ENCODE results near the gene MMEL1.
"Not testable (repeated sequence)": the region's sequence is repeated elsewhere in the genome, so short reads cannot be mapped to it uniquely, and the experiment has no call there.

The MMEL1 gene

GRCh38 chr1:2556277-2556677 lies 76.5 kb downstream of the MMEL1 start, which contains the start of gene TNFRSF14:
Gene TNFRSF14, plus strand, starts transcription at chr1:2556371. Its CDS starts 294 bp downstream, at chr1:2556665.
- peak; percentile 57 for DNase-seq

- peak; percentile 73 for DNase-seq
These were observed 77.1 kb downstream of the MMEL1 start for GRCh38 chr1:2555634-2556276.

GRCh38 chr1:2554621-2555387 lies 78.0 kb downstream of the MMEL1 start:
- DNase-seq: peak; percentile 40

GRCh38 chr1:2553871-2554620 lies 78.8 kb downstream of the MMEL1 start:
- no peak for DNase-seq

- not testable (repeated sequence) for DNase-seq
These were observed 79.7 kb downstream of the MMEL1 start for GRCh38 chr1:2553076-2553475.

GRCh38 chr1:2552189-2552588 lies 80.6 kb downstream of the MMEL1 start:
- no peak for DNase-seq

GRCh38 chr1:2551544-2551943 lies 81.3 kb downstream of the MMEL1 start:
- DNase-seq: not testable (repeated sequence)

GRCh38 chr1:2550309-2550861 lies 82.4 kb downstream of the MMEL1 start:
- not testable (repeated sequence) for DNase-seq

- not testable (repeated sequence) for DNase-seq
These were observed 83.3 kb downstream of the MMEL1 start for GRCh38 chr1:2549367-2550029.

- peak; percentile 79 for DNase-seq
These were observed 84.7 kb downstream of the MMEL1 start for GRCh38 chr1:2548068-2548589.

- peak; percentile 59 for DNase-seq
These were observed 85.4 kb downstream of the MMEL1 start for GRCh38 chr1:2547210-2548067.

- peak; percentile 94 for DNase-seq
These were observed 86.2 kb downstream of the MMEL1 start for GRCh38 chr1:2546515-2547209.

- peak; percentile 92 for DNase-seq
These were observed 86.9 kb downstream of the MMEL1 start for GRCh38 chr1:2545754-2546514.

- DNase-seq: peak; percentile 16
These were observed 87.8 kb downstream of the MMEL1 start for GRCh38 chr1:2544875-2545640.

GRCh38 chr1:2544093-2544874 lies 88.5 kb downstream of the MMEL1 start:
- peak; percentile 10 for DNase-seq

GRCh38 chr1:2543543-2544092 lies 89.2 kb downstream of the MMEL1 start:
- peak; percentile 84 for DNase-seq

- DNase-seq: no peak
These were observed 90.4 kb downstream of the MMEL1 start for GRCh38 chr1:2542246-2542915.
